HG02759 (cell line): Measurements from ENCODE around the gene ARID3C.

Experiments
- ATAC-seq: cut with Tn5 transposase; IDR thresholded peaks from one replicate; pipeline ENCODE4 v1.9.1; 2021; ENCODE audit warnings: mild to moderate bottlenecking, moderate library complexity; ENCODE audit not compliant: unreplicated experiment

The ARID3C gene

GRCh38 chr9:34579808-34580163 lies 49.1 kb downstream of the ARID3C start:
- no peak for ATAC-seq

GRCh38 chr9:34579104-34579807 lies 49.6 kb downstream of the ARID3C start:
- no peak for ATAC-seq

- no peak for ATAC-seq
Measured at GRCh38 chr9:34578241-34579103, 50.4 kb downstream of the ARID3C start.

GRCh38 chr9:34577400-34578240 lies 51.2 kb downstream of the ARID3C start:
- no peak for ATAC-seq

GRCh38 chr9:34576597-34577399 lies 52.1 kb downstream of the ARID3C start:
- ATAC-seq, result no peak

GRCh38 chr9:34575862-34576596 lies 52.8 kb downstream of the ARID3C start:
- ATAC-seq, result no peak

- ATAC-seq, result no peak
Measured at GRCh38 chr9:34575241-34575640, 53.6 kb downstream of the ARID3C start.

- ATAC-seq, result no peak
Measured at GRCh38 chr9:34574571-34574970, 54.3 kb downstream of the ARID3C start.

GRCh38 chr9:34573599-34574325 lies 55.1 kb downstream of the ARID3C start:
- no peak for ATAC-seq

GRCh38 chr9:34572628-34573027 lies 56.2 kb downstream of the ARID3C start:
- no peak for ATAC-seq

GRCh38 chr9:34572092-34572491 lies 56.8 kb downstream of the ARID3C start:
- ATAC-seq, result no peak

GRCh38 chr9:34571481-34571810 lies 57.4 kb downstream of the ARID3C start:
- no peak for ATAC-seq
